ENCODE data around the gene SPINK1.

GRCh38 chr5:147791181-147791580, 40.3 kb downstream of the SPINK1 start:
- TF ChIP-seq, protein P1, sequence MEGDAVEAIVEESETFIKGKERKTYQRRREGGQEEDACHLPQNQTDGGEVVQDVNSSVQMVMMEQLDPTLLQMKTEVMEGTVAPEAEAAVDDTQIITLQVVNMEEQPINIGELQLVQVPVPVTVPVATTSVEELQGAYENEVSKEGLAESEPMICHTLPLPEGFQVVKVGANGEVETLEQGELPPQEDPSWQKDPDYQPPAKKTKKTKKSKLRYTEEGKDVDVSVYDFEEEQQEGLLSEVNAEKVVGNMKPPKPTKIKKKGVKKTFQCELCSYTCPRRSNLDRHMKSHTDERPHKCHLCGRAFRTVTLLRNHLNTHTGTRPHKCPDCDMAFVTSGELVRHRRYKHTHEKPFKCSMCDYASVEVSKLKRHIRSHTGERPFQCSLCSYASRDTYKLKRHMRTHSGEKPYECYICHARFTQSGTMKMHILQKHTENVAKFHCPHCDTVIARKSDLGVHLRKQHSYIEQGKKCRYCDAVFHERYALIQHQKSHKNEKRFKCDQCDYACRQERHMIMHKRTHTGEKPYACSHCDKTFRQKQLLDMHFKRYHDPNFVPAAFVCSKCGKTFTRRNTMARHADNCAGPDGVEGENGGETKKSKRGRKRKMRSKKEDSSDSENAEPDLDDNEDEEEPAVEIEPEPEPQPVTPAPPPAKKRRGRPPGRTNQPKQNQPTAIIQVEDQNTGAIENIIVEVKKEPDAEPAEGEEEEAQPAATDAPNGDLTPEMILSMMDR (IDR thresholded peaks at IDR 0.05): no peak
- TF ChIP-seq POLR2AphosphoS5 (IDR thresholded peaks at IDR 0.05) (no peak), POLR2A (IDR thresholded peaks at IDR 0.05) (no peak)
